IPS-NIHi11 (cell line): ENCODE measurements around the gene AARSD1.
"Not testable (repeated sequence)": the region's sequence is repeated elsewhere in the genome, so short reads cannot be mapped to it uniquely, and the experiment has no call there.

Source experiments
- DNase-seq: peaks from one replicate; pipeline ENCODE4 v3.0.0; 2012; ENCODE audit warnings: mixed read lengths, low spot score

Gene AARSD1

DNA sequence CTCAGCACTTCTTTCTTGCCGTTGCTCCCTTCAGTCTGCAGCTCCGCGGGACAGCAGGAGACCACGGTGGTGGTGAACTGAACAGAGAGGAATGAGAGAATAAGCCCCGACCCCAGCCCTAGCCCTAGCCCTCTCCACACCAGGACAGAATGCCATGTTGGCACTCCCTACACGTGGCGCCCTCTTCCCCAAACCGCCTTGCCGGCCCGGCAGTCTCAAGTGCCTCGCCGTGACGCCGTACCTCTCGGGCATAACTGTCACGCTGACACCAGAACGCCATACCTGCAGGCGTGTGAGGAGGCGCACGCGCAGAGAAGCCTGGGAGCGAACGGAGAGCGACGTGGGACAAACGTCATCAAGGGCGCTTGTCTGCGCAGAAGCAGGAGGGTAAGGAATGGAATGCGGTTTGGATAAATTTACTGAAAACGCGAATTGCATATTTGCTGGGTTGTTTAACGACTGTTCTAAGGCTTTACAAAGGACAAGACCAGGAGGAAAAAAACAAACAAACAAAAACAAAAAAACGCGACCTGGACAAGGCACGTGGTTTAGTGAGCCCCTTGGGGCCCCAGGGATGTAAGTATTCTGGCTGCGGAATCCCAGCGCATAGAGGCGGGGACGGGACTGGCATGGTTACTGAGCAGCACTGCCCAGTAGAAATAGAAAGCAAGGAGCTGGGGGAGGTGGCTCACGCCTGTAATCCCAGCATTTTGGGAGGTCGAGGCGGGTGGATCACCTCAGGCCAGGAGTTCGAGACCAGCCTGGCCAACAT is at the start of gene AARSD1:
TSS of gene AARSD1 (minus strand) at position 294 of the 772 bp plus-strand sequence. CDS start at position 280, 14 bp downstream.
- peak; percentile 90 for DNase-seq

GRCh38 chr17:43013296-43013695 is 49.0 kb upstream of the AARSD1 start:
- DNase-seq = no peak

- DNase-seq = no peak
These were observed 47.6 kb upstream of the AARSD1 start for GRCh38 chr17:43011728-43012472.

GRCh38 chr17:43010667-43011308 is 46.5 kb upstream of the AARSD1 start:
- no peak for DNase-seq

DNA sequence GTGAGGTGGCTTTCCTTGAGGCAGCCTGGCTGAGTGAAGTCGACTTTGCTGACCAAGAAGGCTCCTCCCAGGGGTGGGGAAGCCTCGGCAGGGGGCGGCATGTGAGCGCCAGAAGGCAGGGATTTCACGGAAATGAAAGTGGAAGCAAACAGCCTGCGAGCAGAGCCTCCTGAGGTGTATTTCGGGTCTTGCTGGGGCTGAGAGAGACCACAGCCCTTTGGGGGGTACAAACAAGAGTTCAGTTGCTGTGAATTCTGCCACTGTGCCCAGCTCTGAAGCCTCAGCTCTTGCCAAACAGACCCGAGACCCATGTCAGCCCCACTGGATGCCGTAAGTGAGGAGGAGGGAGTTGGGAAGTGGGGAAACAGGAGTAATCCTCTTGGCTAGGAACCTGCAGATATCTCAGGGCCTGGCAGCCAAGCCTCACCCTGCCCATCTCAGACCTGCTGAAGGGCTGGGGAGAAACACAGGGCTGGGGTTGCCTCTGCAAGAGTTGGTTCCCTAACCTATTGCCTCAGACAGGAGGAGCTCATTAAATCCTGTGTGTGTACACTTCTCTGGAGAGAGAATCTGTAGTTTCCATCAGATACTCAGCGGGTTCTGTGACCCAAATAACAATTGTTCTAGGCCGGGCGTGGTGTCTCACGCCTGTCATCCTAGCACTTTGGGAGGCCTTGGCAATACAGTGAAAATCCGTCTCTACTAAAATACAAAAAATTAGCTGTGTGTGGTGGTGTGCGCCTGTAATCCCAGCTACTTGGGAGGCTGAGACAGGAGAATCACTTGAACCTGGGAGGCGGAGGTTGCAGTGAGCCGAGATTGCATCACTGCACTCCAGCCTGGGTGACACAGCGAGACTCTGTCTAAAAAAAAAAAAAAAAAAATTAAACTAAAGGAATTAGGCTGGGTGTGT is 42.6 kb upstream of the AARSD1 start, which contains the start of gene IFI35:
TSS of gene IFI35 (plus strand) at position 146 of the 913 bp plus-strand sequence. CDS start at position 310, 164 bp downstream.
- DNase-seq = peak; percentile 57

- no peak for DNase-seq
These were observed 39.4 kb upstream of the AARSD1 start for GRCh38 chr17:43003542-43004172.

DNA sequence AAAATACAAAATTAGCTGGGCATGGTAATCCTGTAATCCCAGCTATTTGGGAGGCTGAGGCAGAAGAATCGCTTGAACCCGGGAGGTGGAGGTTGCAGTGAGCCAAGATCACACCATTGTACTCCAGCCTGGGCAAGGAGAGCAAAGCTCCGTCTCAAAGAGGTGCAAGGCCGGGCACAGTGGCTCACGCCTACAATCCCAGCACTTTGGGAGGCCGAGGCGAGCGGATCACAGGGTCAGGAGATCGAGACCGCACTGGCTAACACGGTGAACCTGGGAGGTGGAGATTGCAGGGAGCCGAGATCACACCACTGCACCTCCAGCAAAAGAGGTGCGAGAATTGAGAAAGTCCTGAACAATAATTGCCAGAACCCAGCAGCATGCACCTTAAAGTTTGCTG is 36.6 kb upstream of the AARSD1 start:
- DNase-seq = not testable (repeated sequence)

- DNase-seq = no peak
These were observed 34.8 kb upstream of the AARSD1 start for GRCh38 chr17:42999003-42999525.

DNA sequence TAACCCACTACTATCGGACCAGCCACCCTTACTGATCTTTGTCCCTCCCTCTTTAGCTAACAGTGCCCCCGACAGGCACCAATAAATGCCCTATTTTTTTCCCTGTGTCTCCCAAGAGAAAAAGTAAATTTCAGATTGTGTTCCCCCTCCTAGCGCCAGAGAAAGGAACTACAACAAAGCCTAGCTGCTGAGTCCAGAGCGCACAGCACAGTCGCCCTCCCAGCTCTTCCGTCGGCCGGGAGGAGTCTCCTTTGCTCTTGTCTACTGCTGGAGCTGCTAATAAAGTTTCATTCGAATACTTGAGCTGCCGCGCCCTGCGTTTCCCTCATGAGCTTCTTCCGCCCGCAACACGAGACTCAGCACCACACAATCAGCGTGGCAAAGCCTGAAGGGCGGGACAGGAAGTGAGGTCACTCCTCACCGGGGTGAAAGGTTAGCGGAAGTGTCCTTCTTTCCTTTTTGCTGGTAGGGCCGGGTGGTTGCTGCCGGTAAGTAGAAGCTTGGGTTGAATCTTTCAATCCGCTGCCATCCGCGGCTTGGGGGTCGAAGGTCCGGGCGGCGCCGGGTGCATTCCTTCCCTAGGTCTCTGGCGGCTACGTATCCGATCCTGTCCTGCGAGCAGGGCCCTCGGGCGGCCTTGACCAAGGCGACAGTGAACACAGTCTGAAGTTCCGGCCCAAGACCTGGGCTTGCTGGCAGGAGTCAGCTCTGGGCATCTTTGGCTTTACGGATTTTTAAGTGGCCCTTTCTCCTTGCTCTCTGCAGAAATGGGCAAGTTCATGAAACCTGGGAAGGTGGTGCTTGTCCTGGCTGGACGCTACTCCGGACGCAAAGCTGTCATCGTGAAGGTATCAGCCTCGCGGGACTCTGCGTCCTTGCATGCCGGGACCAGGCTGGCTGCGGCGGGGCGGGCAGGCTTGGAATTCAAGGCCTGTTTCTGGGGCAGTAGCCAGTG is 34.0 kb upstream of the AARSD1 start, which contains the start of gene RPL27:
TSS of gene RPL27 (plus strand) at position 436 of the 955 bp plus-strand sequence. CDS start at position 768, 332 bp downstream.
- peak; percentile 92 for DNase-seq

DNA sequence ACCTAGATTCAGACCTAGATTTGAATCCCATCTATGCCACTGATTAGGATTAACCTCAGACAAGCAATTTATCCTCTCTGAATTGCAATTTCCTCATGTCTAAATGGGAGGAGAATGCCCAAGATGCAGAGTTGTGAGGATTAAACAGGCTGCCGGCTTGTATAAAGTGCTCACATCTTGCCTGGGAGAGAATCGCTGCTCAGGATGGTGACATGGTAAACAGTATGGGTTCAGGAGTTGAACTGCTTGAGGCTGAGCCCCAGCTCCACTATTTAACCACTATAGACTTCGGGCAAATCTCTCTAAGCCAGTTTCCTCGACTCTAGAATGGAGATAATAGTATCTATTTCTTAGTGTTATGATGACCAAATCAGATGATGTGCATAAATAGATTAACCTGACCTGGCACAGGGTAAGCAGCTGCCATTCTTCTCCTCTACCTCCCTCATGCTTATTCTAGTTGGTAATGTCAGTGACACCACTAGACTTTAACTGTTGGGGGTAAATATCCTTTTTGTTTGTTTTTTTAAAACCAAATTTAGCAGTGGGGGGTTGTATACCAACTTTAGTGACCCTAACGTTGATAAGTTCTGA is 33.2 kb upstream of the AARSD1 start:
- DNase-seq = no peak

GRCh38 chr17:42993913-42994312 is 29.7 kb upstream of the AARSD1 start:
- DNase-seq = not testable (repeated sequence)

DNA sequence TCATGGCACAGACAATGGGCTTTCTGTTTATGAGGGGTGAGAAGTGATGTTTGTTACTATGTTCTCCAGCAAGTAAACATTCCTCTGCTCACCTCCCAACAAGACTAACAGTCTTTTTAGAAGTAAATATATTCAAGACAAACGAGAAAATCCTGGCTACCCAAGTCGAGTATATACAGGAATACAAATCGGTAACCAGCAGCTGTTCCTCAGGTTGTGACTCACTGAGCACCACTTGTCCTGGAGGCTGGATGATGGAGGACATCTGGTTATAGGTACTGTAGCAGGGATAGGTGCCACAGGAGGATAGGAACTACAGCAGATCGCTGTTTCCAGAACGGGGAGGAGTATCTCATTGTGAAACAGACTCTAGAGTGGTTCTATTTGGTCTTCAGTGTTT is 28.6 kb upstream of the AARSD1 start:
- DNase-seq = no peak

DNA sequence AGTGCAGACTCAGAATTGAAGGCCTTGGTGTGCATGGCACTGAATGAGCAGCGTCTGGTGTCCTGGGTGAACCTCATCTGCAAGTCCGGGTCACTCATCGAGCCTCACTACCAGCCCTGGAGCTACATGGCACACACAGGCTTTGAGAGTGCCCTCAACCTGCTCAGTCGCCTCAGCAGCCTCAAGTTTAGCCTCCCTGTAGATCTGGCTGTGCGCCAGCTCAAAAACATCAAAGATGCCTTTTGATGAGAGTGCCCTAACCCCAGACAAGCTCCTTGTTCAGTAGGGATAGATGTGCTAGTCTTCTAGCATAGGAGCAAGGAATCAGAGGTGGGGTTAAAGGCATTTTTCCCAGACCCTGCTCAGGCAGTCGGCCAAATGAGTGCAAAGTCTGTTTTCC is 27.2 kb upstream of the AARSD1 start:
- DNase-seq = no peak

DNA sequence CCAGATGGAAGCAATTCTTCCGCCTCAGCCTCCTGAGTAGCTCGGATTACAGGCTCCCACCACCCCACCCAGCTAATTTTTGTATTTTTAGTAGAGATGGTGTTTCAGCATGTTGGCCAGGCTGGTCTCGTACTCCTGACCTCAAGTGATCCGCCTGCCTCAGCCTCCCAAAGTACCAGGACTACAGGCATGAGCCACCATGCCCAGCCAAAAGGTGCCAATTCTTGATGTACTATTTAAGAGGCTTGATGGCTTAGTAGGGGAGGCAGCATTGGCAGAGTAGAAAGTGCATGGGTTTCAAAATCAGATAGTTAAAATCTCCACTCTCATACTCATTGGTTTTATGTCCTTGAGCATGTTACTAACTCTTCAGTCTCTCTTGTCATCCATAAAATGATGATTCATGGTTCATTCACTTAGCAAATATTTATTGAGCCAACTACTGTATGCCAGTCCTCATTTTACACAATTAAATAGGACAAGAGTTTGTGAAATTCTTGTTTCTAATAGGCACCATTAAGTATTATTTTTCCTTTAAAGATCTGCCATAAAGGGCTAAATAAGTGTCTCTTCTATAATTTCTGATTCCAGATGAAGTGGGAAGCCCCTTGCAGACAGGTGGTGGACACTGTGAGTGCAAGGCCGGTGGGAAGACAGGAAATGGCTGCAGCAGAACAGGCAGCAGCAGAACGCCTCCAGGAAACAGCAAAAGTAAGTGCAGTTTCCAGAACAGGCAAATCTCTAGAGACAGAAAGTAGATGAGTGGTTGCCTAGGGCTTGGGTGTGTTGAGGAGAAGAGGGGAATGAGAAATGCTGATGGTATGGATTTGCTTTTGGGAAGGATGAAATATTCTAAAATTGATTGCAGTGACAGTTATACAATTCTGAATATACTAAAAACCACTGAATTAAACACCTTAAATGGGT is 25.7 kb upstream of the AARSD1 start:
- DNase-seq = no peak

DNA sequence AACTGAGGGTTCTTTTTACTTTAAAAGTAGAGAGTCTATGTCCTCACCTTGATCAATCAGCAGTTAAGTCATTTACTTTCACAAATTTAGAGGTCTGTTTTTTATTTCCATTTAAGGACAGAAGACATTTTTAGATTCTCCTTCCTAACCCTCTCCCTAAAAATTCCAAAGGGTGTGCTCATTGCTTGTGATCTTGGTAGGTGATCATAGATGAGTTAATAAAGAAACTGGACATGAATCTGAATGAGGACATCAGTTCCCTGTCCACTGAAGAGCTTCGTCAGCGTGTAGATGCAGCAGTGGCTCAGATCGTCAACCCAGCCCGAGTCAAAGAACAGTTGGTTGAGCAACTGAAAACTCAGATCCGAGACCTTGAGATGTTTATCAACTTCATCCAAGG is 24.9 kb upstream of the AARSD1 start:
- DNase-seq = no peak

GRCh38 chr17:42985225-42985624 is 21.0 kb upstream of the AARSD1 start:
- no peak for DNase-seq

GRCh38 chr17:42982266-42982665 is 18.0 kb upstream of the AARSD1 start:
- no peak for DNase-seq
